PC-3 (cell line): ENCODE results near the gene CAND1. TPM values are rescaled to one million over a fixed set of nuclear protein-coding genes. Genes with fewer than 3 reads are reported as not detected.
A peak's percentile ranks its signal among the peaks of the same experiment; 100 is the strongest.

Experiments
- ATAC-seq: fragments of 200-7000 bp; cut with Tn5 transposase; 2 replicates; pipeline ENCODE4 v1.9.1; 2020; ENCODE audit warnings: mild to moderate bottlenecking, moderate library complexity
- BruUV-seq: library from RNA; stranded (reverse); fragments of 400-500 nt; replicated peaks from 2 replicates; lab custom pipeline; 2021; lab: Mats Ljungman, UMichigan
- CTCF ChIA-PET: fragments of 300-600 bp; sonication (Branson Sonifier 250); formaldehyde crosslinking; loops from one replicate; lab custom pipeline; 2022; ENCODE audit warnings: antibody characterized with exemption; lab: Charles Lee
- POLR2A ChIA-PET: fragments of 300-600 bp; sonication (Branson Sonifier 250); formaldehyde crosslinking; loops from one replicate; lab custom pipeline; 2022; ENCODE audit warnings: antibody characterized with exemption; ENCODE audit not compliant: unreplicated experiment; lab: Charles Lee
- DNase-seq: peaks from one replicate; pipeline ENCODE4 v3.0.0-alpha.2; 2015
- H2AFZ ChIP-seq: fragments of 300-600 bp; sonication (generic); 2 replicates; pipeline ENCODE4 v1.6.0; 2016; ENCODE audit warnings: antibody characterized with exemption, low read length
- H3F3A ChIP-seq: fragments of 300-600 bp; sonication (generic); one replicate; pipeline ENCODE4 v1.6.0; 2017; ENCODE audit warnings: antibody characterized with exemption, low read length, control low read depth, mild to moderate bottlenecking; ENCODE audit not compliant: unreplicated experiment
- H3K27ac ChIP-seq: fragments of 300-600 bp; sonication (generic); 2 replicates; pipeline ENCODE4 v1.5.1; 2016; ENCODE audit warnings: mild to moderate bottlenecking, low read length
- H3K27me3 ChIP-seq: fragments of 300-600 bp; sonication (generic); 2 replicates; pipeline ENCODE4 v1.6.1; 2016; ENCODE audit warnings: low read length, mixed read lengths
- H3K36me3 ChIP-seq: fragments of 300-600 bp; sonication (generic); 2 replicates; pipeline ENCODE4 v1.6.1; 2016; ENCODE audit warnings: low read depth, mixed run types, low read length, mixed read lengths
- H3K4me1 ChIP-seq: fragments of 300-600 bp; sonication (generic); 2 replicates; pipeline ENCODE4 v1.5.1; 2016; ENCODE audit warnings: low read length; ENCODE audit not compliant: insufficient read depth
- H3K4me2 ChIP-seq: fragments of 300-600 bp; sonication (generic); 2 replicates; pipeline ENCODE4 v1.6.0; 2016; ENCODE audit warnings: low read length
- H3K4me3 ChIP-seq: fragments of 300-600 bp; sonication (generic); 2 replicates; pipeline ENCODE4 v1.5.1; 2016; ENCODE audit warnings: mild to moderate bottlenecking, low read length, mixed read lengths
- H3K79me2 ChIP-seq: fragments of 300-600 bp; sonication (generic); 2 replicates; pipeline ENCODE4 v1.6.1; 2017; ENCODE audit warnings: low read length, mixed read lengths
- H3K9ac ChIP-seq: fragments of 300-600 bp; sonication (generic); 2 replicates; pipeline ENCODE4 v1.6.0; 2016; ENCODE audit warnings: mild to moderate bottlenecking, low read length
- H3K9me2 ChIP-seq: fragments of 300-600 bp; sonication (generic); replicated peaks from 2 replicates; pipeline ENCODE4 v1.6.1; 2016; ENCODE audit warnings: mixed run types, low read length, mixed read lengths
- H3K9me3 ChIP-seq: fragments of 300-600 bp; sonication (generic); 2 replicates; pipeline ENCODE4 v1.6.1; 2016; ENCODE audit warnings: low read length, mixed read lengths
- H4K20me1 ChIP-seq: fragments of 300-600 bp; sonication (generic); 2 replicates; pipeline ENCODE4 v1.6.1; 2016; ENCODE audit warnings: low read length, mixed read lengths
- CTCF ChIP-seq: fragments of 300-600 bp; sonication (generic); conservative IDR thresholded peaks from 2 replicates; pipeline ENCODE4 v1.5.1; 2017; ENCODE audit warnings: antibody characterized with exemption, low read depth, mild to moderate bottlenecking, low read length
- EZH2 ChIP-seq: fragments of 300-600 bp; sonication (generic); IDR thresholded peaks from one replicate; pipeline ENCODE4 v1.6.1; 2017; ENCODE audit warnings: antibody characterized with exemption, mild to moderate bottlenecking, low read length; ENCODE audit not compliant: unreplicated experiment
- EZH2phosphoT487 ChIP-seq: fragments of 300-600 bp; sonication (generic); IDR thresholded peaks from 2 replicates; pipeline ENCODE4 v1.6.1; 2018; ENCODE audit warnings: mild to moderate bottlenecking, antibody characterized with exemption, low read length, borderline replicate concordance
- intact Hi-C: fragments of 100-400 bp; cut with micrococcal nuclease; formaldehyde crosslinking; loops from 2 replicates; pipeline ENCODE4 v1.9.0; 2023
- total RNA-seq: library from RNA; depleted of rRNA; stranded (reverse); fragments of >200 nt; gene quantifications from 2 replicates; pipeline ENCODE4 v1.2.3, GENCODE V29; 2014

Gene CAND1
- total RNA-seq, 1 experiment from 2014 or later, result 124 TPM

- Histone ChIP-seq H3K4me3 (peak overlapping the region; percentile 88), H3K36me3 (0 out of 2 replicates have a peak, but pooled peaks cover 8% of the 10 kb centered on the region), H4K20me1 (peaks cover 44% of the 10 kb centered on the region), H3K9me3 (no peaks in the 10 kb centered on the region), H3K9me2 (no peaks in the 10 kb centered on the region), H3K4me1 (peaks cover 30% of the 10 kb centered on the region), H3K27me3 (no peaks in the 10 kb centered on the region), H3F3A (no peaks in the 10 kb centered on the region), H3K9ac (peak overlapping the region; percentile 97), H3K27ac (peak overlapping the region; percentile 90), H3K79me2 (peaks cover 55% of the 10 kb centered on the region), H2AFZ (peak overlapping the region; percentile 82), H3K4me2 (peak overlapping the region; percentile 90)
- ChIA-PET CTCF (interaction anchor here (0.5 to 0.7 kb wide), 2 partner anchors 86 to 381 kb away, joined by 3 to 13 read pairs; no protein-coding TSS in a partner anchor), POLR2A (interaction anchor here (0.6 kb wide), 2 partner anchors 15 to 970 kb away, joined by 3 read pairs; no protein-coding TSS in a partner anchor)
- DNase-seq, result peak; percentile 33
- no TSS peak for BruUV-seq
- peak; percentile 6 for ATAC-seq
- no peak for TF ChIP-seq CTCF
- no peak for TF ChIP-seq EZH2phosphoT487
- no peak for TF ChIP-seq EZH2
- intact Hi-C loops, result no loop called here
Observed at GRCh38 chr12:67269633-67270573, 745 bp downstream of the CAND1 start.

GRCh38 chr12:67270622-67271021 lies 1.5 kb downstream of the CAND1 start:
- ChIA-PET POLR2A (no interaction called here), CTCF (no interaction called here)
- DNase-seq (no peak), ATAC-seq (no peak)
- Histone ChIP-seq H2AFZ (no peak overlapping the region), H3K4me3 (peak overlapping the region; percentile 88), H3K27me3 (no peaks in the 10 kb centered on the region), H3K9ac (peak overlapping the region; percentile 97), H3F3A (no peaks in the 10 kb centered on the region), H3K36me3 (0 out of 2 replicates have a peak, but pooled peaks cover 9% of the 10 kb centered on the region), H3K4me2 (peak overlapping the region; percentile 90), H3K9me2 (no peaks in the 10 kb centered on the region), H3K79me2 (peaks cover 63% of the 10 kb centered on the region), H3K4me1 (peaks cover 37% of the 10 kb centered on the region), H4K20me1 (peaks cover 51% of the 10 kb centered on the region), H3K9me3 (no peaks in the 10 kb centered on the region), H3K27ac (0 out of 2 replicates have a peak overlapping the region, but pooled peaks have one; percentile 90)
- BruUV-seq, result no TSS peak
- intact Hi-C loops, result no loop called here
- TF ChIP-seq EZH2 (no peak), EZH2phosphoT487 (no peak), CTCF (no peak)
